Adrenal gland (tissue), 12 donors: ENCODE data around the gene ALG3. TPM values are rescaled to one million over a fixed set of nuclear protein-coding genes. Genes with fewer than 3 reads are reported as not detected.

Source experiments
- DNase-seq, 7 donors: peaks; one replicate each; pipeline ENCODE4 v3.0.0-alpha.2; 2019 to 2020
- H3K27ac ChIP-seq, 5 donors: fragments of 200-600 bp; sonication (generic) in 4 of 5; 1 replicate in 3 of 5; 2 replicates in 2 of 5; pipeline versions ENCODE4 v1.5.1 to v1.8.0; 2016 to 2020; ENCODE audit warnings: mild to moderate bottlenecking in 1 of 5
- H3K27me3 ChIP-seq: fragments of 200-600 bp; 2 replicates; pipeline ENCODE4 v1.8.0; 2021
- H3K36me3 ChIP-seq, 2 donors: fragments of 200-600 bp; replicated peaks in 1 of 2; 1 replicate in 1 of 2; 2 replicates in 1 of 2; pipeline versions ENCODE4 v1.5.1 to v1.8.0; 2018 to 2022
- H3K4me1 ChIP-seq, 2 donors: fragments of 200-600 bp; replicated peaks in 1 of 2; 1 replicate in 1 of 2; 2 replicates in 1 of 2; pipeline versions ENCODE4 v1.5.1 to v1.8.0; 2018 to 2021
- H3K4me3 ChIP-seq, 4 donors: fragments of 200-600 bp; sonication (generic) in 3 of 4; one replicate each; pipeline ENCODE4 v1.5.1; 2016 to 2018
- H3K9me3 ChIP-seq, 3 donors: fragments of 200-600 bp; sonication (generic) in 1 of 3; replicated peaks in 1 of 3; 1 replicate in 2 of 3; 2 replicates in 1 of 3; pipeline versions ENCODE4 v1.5.1 to v1.8.0; 2016 to 2021
- POLR2A ChIP-seq, 2 donors: fragments of 450-650 bp; IDR thresholded peaks; one replicate each; pipeline ENCODE4 v1.6.1; 2017; ENCODE audit warnings: antibody characterized with exemption in 2 of 2, mild to moderate bottlenecking in 2 of 2, moderate library complexity in 1 of 2
- WGBS, 4 donors: extraction: QIAGEN DNeasy Blood & Tissue Kit in 2 of 4; methylation state at CpG; one replicate each; pipeline versions ENCODE4 v1.1.5 to v1.1.7; 2013 to 2017; 5-methylcytosine and 5-hydroxymethylcytosine counted together
- intact Hi-C, 2 donors: fragments of 100-400 bp; cut with DNase I; formaldehyde crosslinking; loops; one replicate each; pipeline versions ENCODE4 v1.14.1 to v1.15.0; 2022 to 2023
- polyA plus RNA-seq, 3 donors: library from polyadenylated mRNA; stranded (reverse); fragments of 200-250 nt in 2 of 3; fragments of 350-450 nt in 1 of 3; fragmentation: Illumina TruSeq in 1 of 3; extraction: RNeasy Lipid Tissue Mini Kit (QIAGEN cat#74804) in 1 of 3; gene quantifications; one replicate each; pipeline ENCODE4 v1.2.3, GENCODE V29; 2013 to 2014
- total RNA-seq, 9 donors: library from RNA; depleted of rRNA in 4 of 9; stranded (reverse); fragments of >200 nt in 4 of 9; fragments of 120-200 nt in 1 of 9; fragmentation: NEBNext Ultra II Directional in 1 of 9; extraction: Animal tissue kit (Norgen Biotek cat#: 25700) in 1 of 9; gene quantifications; one replicate each; pipeline versions ENCODE4 v1.1.0 to v1.2.4, GENCODE V29; 2013 to 2023
- TF ChIP-seq, protein P1 (sequence below), 6 experiments: fragments of 450-650 bp in 4 of 6; fragments of 200-600 bp in 2 of 6; sonication (generic) in 1 of 6; IDR thresholded peaks; 1 replicate in 5 of 6; 2 replicates in 1 of 6; pipeline versions ENCODE4 v1.5.1 to v1.8.0; 2016 to 2021; ENCODE audit warnings: antibody characterized with exemption in 6 of 6, mild to moderate bottlenecking in 2 of 6, moderate library complexity in 1 of 6
- donor health status: healthy with polysubstance abuse.
- donor health status: Bipolar disorder and iron deficiency.
- donor health status: DM: yes; HTN: yes; CAD: no.
- donor health status: DM: no; HTN: no; CAD: no.
- donor health status: DM: no; HTN: no; CAD: no.
- donor health status: DM: yes; HTN: yes; CAD: no.

Gene ALG3
- total and polyA plus RNA-seq, 12 donors: 27.7 to 107 (median 56.5) TPM

DNA sequence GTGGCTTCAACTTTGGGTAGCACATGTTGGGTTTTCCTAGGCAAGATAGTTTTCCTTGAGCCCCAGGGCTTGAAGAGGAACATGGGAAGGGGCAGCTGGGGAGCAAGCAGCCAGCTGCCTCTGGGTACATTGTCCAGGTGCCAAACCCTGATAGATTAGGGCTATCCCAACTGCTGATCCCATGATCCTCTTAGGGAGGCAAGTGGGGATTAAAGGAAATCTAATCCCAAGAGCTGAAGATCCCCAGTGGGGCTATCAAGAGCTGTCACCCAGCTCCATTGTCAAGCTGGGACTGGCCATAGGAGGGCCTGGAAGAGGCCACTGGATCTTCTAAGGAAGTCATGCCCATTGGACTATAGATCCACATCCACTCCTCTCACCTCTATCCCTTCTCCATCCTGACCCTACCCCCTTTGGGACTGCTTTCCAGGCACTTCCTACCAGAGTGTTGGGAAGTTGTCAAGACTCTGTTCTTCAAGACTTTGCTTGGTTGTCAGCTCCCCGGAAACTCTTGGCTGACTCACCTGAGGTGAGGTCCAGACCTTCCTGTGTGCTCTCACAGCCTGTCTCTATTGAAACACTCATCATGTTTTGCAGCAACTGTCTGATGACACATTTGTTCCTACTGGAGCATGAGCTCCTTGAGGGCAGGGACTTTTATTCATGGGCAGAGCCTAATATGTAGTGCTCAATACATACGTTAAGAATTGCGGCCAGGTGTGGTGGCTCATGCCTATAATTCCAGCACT is 6.7 kb upstream of the ALG3 start:
- Histone ChIP-seq H3K4me3 (no peak overlapping the region), H3K36me3 (no peaks in the 10 kb centered on the region), H3K27me3 (no peaks in the 10 kb centered on the region), H3K9me3 (no peaks in the 10 kb centered on the region), H3K4me1 (peaks cover 7 to 9% of the 10 kb centered on the region in 2 donors), H3K27ac (no peak overlapping the region)
- TF ChIP-seq POLR2A (IDR thresholded peaks at IDR 0.05): no peak
- TF ChIP-seq, protein P1, sequence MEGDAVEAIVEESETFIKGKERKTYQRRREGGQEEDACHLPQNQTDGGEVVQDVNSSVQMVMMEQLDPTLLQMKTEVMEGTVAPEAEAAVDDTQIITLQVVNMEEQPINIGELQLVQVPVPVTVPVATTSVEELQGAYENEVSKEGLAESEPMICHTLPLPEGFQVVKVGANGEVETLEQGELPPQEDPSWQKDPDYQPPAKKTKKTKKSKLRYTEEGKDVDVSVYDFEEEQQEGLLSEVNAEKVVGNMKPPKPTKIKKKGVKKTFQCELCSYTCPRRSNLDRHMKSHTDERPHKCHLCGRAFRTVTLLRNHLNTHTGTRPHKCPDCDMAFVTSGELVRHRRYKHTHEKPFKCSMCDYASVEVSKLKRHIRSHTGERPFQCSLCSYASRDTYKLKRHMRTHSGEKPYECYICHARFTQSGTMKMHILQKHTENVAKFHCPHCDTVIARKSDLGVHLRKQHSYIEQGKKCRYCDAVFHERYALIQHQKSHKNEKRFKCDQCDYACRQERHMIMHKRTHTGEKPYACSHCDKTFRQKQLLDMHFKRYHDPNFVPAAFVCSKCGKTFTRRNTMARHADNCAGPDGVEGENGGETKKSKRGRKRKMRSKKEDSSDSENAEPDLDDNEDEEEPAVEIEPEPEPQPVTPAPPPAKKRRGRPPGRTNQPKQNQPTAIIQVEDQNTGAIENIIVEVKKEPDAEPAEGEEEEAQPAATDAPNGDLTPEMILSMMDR (IDR thresholded peaks at IDR 0.05): no peak
- 90 to 96% (median 93%) methylated on average over 3 of the region's 3 CpGs for WGBS, 4 donors
- intact Hi-C loops: no loop called here
- no peak for DNase-seq

DNA sequence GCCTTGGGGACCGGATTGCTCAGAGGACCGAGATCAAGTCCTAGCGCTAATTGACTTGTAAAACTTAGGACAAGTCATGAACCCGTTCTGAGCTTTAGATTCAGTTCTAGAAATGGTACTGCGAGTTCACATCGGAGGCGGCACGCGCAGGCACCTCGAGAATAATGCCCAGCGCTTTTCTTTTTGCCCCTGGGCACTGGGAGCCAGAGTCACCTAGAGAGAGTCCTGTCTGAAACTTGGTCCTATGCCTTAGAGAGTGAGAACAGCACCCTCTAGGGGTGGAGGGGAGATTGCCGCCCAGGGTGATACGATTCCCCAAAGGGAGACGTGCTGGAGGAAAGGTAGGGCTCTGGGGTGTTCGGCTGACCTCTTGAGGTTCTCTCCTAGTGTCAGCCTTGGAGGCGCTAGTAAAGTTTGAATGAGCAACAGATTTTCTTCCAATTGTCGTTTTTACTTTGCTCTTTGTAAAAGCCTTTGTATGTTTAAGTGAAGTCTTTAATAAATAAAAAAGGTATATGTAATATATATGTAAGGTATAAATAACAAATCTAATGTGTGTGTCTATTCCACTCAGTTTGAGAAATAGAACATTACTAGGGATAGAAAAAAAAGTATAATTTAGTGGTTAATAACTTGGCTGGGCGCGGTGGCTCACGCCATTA is 1.5 kb upstream of the ALG3 start:
- intact Hi-C loops: no loop called here
- Histone ChIP-seq H3K27ac (peak overlapping the region in 4 of 5 donors; percentile 22 to 86 (median 55)), H3K36me3 (peaks cover 0 to 4% of the 10 kb centered on the region in 2 donors), H3K9me3 (no peaks in the 10 kb centered on the region), H3K27me3 (no peaks in the 10 kb centered on the region), H3K4me1 (peaks cover 4 to 15% of the 10 kb centered on the region in 2 donors), H3K4me3 (peak overlapping the region in 3 of 4 donors; percentile 52 to 82 (median 76))
- 14 to 16% (median 14%) methylated on average over 16 to 20 of the region's 20 CpGs for WGBS, 4 donors
- peak; percentile 88 to 97 (median 93) for DNase-seq
- no peak for TF ChIP-seq POLR2A (IDR thresholded peaks at IDR 0.05)
- TF ChIP-seq, protein P1 (IDR thresholded peaks at IDR 0.05): peak; percentile 76 to 93 (median 85)

DNA sequence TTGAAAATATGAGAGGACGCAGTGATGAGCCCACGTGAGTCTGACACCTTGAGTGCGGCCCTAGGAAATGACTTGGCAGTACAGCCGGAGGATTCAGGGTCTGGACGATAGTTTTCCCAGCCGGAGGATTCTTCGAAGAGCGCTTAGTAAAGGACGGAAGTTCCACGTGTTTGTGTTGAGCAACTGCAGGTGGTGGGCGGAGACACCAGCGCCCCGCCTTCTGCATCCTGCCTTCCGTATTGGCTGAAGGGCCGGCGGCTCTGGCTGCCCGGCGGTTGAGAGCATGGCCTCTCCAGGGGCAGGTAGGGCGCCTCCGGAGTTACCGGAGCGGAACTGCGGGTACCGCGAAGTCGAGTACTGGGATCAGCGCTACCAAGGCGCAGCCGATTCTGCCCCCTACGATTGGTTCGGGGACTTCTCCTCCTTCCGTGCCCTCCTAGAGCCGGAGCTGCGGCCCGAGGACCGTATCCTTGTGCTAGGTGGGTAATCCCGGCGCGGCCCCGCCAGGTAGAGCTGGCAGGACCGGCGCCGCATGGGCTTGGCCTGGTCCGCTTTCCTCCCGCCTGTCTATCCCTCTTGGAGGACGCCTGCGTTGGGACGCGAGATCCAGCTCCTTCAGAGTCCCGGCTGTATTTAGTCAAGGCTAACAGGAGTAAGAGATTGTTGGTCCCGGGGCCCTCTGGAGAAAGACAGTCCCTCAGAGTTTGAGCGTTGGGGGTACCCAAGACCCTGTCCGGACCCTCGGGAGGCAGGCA is 827 bp upstream of the ALG3 start, which contains the start of gene EEF1AKMT4:
TSS of gene EEF1AKMT4 (plus strand) at position 261 of the 755 bp plus-strand sequence. CDS start at position 284, 23 bp downstream.
- 0% methylated on average over 13 to 54 of the region's 54 CpGs for WGBS, 4 donors
- DNase-seq: peak; percentile 95 to 99 (median 98)
- Histone ChIP-seq H3K27me3 (no peaks in the 10 kb centered on the region), H3K27ac (peak within 1 kb of the TSS; percentile 61 to 86 (median 72)), H3K4me3 (peak within 1 kb of the TSS; percentile 55 to 84 (median 79)), H3K9me3 (no peaks in the 10 kb centered on the region), H3K4me1 (peaks cover 4 to 15% of the 10 kb centered on the region in 2 donors), H3K36me3 (peaks cover 0 to 11% of the 10 kb centered on the region in 2 donors)
- intact Hi-C loops: loop anchor here (10.0 kb wide), 1 partner anchor 355 kb away; no protein-coding TSS in a partner anchor
- TF ChIP-seq, protein P1 (IDR thresholded peaks at IDR 0.05): peak; percentile 41 to 70 (median 55)
- TF ChIP-seq POLR2A (IDR thresholded peaks at IDR 0.05): peak in 1 of 2 donors; percentile 61
